WI38 (cell line): Measurements from ENCODE around the gene LPO.

ENCODE experiments used
- H3K4me3 ChIP-seq: 2 replicates; pipeline ENCODE4 v1.5.1; 2011; ENCODE audit warnings: low read depth, mild to moderate bottlenecking, control low read depth, low read length
- TF ChIP-seq, protein P1 (sequence below): IDR thresholded peaks from 2 replicates; pipeline ENCODE4 v1.5.1; 2012; ENCODE audit warnings: low read depth, mild to moderate bottlenecking, control low read depth, low read length

The LPO gene

DNA sequence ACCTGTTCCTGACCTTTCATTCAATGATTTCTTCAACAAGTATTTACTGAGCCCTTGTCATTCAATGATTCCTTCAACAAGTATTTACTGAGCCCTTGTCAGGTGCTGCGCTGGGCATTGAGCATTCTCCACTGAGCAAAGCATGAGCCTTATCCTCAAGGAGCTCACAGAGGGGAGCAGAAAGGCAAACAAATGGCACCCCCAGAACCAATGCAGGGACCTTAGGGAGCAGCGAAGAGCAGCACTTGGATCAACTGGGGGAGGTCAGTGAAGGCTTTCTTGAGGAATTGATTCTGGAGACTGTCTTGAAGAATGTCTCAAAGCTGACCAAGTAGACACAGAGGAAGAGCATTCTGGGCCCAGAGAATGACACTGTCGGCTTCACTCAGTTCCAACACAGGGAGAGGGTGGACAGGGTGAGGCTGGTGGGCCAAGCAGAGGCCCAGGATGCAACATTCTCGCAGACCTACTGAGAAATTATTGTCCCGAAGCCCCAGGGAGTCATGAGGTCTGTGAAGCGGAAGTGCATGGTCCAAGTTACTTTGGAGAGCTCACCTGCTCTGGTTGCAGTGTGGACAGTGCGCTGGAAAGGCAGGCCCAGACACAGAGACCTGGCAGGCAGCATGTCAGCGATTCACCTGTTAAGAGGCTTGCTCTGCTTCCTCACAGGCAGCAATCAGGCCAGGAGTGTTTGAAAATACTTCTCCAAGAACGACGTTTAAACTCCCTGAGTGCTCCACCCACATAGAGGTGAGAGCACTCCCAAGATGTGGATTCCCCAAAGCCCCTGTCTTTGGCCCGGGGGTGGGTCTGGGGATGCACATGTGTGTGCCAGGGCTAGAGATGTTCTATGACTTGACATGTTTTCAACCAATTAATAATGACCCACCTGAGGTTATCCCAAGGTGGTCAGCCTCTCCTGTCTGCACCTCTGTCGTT is 45.6 kb downstream of the LPO start:
- TF ChIP-seq, protein P1, sequence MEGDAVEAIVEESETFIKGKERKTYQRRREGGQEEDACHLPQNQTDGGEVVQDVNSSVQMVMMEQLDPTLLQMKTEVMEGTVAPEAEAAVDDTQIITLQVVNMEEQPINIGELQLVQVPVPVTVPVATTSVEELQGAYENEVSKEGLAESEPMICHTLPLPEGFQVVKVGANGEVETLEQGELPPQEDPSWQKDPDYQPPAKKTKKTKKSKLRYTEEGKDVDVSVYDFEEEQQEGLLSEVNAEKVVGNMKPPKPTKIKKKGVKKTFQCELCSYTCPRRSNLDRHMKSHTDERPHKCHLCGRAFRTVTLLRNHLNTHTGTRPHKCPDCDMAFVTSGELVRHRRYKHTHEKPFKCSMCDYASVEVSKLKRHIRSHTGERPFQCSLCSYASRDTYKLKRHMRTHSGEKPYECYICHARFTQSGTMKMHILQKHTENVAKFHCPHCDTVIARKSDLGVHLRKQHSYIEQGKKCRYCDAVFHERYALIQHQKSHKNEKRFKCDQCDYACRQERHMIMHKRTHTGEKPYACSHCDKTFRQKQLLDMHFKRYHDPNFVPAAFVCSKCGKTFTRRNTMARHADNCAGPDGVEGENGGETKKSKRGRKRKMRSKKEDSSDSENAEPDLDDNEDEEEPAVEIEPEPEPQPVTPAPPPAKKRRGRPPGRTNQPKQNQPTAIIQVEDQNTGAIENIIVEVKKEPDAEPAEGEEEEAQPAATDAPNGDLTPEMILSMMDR = no peak
- no peak overlapping the region for H3K4me3 ChIP-seq

DNA sequence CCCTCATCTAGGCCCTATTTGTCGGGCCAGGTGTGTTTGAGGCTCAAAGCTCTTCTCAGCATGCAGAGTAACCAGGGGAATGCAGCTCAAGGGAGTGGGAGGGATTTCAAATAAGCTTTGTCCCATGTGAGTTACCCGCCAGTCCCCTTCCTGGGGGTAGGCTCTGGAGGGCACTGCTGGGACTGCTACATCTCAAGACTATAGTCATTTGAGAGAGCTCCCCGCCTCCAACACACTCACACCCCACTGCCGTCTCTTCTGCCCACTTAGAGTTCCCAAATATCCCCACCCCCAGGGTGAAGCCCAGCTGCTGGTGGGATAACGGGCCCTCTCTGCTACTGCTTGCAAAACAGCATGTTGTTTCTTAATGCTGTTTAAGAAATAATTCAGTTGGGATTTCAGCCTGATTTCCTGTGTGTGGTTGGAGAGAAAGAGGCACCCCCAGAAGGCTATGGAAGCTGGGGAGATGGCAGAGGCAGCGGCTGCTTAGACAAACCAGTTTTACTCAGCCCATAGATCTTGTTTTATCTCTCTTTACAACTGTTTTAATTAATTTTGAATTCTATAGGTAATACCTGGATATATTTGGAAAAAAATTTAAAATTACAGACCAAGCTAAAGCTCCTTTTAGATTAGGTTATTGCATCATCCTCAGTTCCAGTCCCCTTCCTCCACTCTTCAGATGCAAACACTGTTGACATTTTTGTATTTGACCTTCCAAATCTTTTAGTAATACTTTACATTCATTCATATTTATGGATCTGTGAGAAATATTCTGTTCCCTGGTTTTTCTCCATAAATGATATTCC is 46.4 kb downstream of the LPO start:
- TF ChIP-seq, protein P1 = no peak
- H3K4me3 ChIP-seq = no peak overlapping the region

DNA sequence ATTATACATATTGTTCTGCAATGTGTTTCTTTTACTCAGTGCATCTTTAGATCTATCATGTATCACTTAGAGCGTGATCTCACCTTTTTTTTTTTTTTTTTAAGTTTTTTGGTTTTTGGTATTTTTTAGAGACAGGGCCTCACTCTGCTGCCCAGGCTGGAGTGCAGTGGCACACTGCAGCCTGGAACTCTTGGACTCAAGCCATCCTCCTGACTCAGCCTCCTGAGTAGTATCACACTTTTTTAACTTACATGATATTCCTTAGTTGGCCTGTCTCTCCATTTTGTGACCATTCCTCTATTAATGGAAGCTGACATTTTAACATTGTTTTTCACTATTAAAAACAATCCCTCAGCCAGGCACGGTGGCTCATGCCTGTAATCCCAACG is 47.0 kb downstream of the LPO start:
- TF ChIP-seq, protein P1 = no peak
- no peak overlapping the region for H3K4me3 ChIP-seq

DNA sequence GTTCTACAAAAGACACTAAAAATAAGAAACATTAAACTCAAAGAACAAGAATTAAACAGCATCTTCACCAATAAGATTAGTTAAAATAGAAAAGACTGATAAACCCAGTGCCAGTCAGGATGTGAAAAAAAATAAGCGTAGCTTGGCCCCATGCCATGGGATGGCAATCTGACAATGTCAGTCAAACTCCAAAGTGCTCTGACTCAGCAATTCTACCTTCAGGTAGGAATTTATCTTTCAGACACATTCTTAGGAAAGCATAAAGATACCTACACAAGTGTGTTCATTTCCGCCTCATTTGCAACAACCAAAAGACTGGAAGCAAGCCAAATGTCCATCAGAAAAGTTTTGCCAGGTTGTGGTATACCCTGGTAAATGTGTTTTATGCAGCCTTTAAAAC is 51.5 kb downstream of the LPO start:
- TF ChIP-seq, protein P1 = no peak
- no peak overlapping the region for H3K4me3 ChIP-seq

DNA sequence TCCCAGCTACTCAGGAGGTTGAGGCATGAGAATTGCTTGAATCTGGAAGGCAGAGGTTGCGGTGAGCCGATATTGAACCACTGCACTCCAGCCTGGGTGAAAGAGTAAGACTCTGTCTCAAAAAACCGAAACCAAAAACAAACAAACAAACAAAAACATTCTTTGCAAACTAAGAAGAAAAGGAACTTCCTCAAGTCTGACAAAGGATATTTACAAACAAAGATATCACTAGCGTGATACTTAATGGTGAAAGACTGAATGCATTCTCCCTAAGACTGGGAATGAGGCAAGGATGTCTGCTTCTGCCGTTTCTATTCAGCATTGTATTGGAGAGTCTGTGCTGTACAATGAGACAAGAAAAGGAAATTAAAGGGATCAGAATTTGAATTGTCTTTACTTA is 52.9 kb downstream of the LPO start:
- TF ChIP-seq, protein P1 = no peak
- no peak overlapping the region for H3K4me3 ChIP-seq

DNA sequence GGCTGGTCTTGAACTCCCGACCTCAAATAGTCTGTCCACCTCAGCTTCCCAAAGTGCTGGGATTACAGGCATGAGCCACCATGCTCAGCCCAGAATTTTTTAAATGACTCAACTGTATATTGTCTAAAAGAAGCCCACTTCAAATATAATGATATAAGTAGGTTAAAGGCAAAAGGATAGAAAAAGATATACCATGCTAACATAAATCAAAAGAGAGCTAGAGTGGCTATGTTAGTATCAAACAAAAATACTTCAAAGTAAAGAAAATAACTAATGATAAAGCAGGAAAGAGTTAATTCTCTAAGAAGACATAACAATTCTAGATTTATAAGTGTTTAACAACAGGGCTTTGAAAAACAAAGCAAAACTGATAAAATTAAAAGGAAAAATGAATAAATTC is 55.6 kb downstream of the LPO start:
- TF ChIP-seq, protein P1 = no peak
- no peak overlapping the region for H3K4me3 ChIP-seq

DNA sequence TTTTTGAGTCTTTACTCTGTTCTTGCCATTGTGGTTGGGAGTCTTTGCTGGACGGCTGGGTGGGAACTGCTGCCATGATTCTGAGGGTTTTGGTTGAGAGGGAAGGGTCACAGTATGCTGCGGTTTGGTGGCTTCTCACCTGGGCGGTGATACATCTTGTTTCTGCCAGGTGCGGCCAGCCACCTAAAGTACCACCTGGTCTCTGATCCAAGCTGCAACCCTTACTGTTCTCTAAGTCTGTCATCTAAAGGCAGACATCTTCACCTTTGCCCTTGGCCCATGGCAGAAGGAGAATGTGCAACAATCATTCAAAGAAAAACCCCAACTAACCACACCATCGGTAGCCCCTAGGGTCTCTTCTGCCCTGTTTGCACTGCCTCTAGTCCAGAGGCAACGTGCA is 62.0 kb downstream of the LPO start:
- no peak overlapping the region for H3K4me3 ChIP-seq
- TF ChIP-seq, protein P1 = no peak
